Measurements from ENCODE around the gene RBM47.
"Not testable (repeated sequence)": the region's sequence is repeated elsewhere in the genome, so short reads cannot be mapped to it uniquely, and the experiment has no call there.

The RBM47 gene

GRCh38 chr4:40481977-40482376 is 147.7 kb downstream of the RBM47 start:
- DNase-seq: no peak

- DNase-seq: no peak
These were observed 149.4 kb downstream of the RBM47 start for GRCh38 chr4:40480291-40480690.

GRCh38 chr4:40479378-40479777 is 150.3 kb downstream of the RBM47 start:
- no peak for DNase-seq

- no peak for DNase-seq
These were observed 154.1 kb downstream of the RBM47 start for GRCh38 chr4:40475609-40476008.

- DNase-seq: no peak
These were observed 155.9 kb downstream of the RBM47 start for GRCh38 chr4:40473578-40474388.

GRCh38 chr4:40471923-40472322 is 157.7 kb downstream of the RBM47 start:
- no peak for DNase-seq

- no peak for DNase-seq
These were observed 162.9 kb downstream of the RBM47 start for GRCh38 chr4:40466789-40467188.

- no peak for DNase-seq
These were observed 167.3 kb downstream of the RBM47 start for GRCh38 chr4:40462326-40462725.

GRCh38 chr4:40461879-40462278 is 167.8 kb downstream of the RBM47 start:
- DNase-seq: no peak

GRCh38 chr4:40461062-40461461 is 168.6 kb downstream of the RBM47 start:
- DNase-seq: no peak

- DNase-seq: no peak
These were observed 171.0 kb downstream of the RBM47 start for GRCh38 chr4:40458683-40459082.

- DNase-seq: no peak
These were observed 171.6 kb downstream of the RBM47 start for GRCh38 chr4:40458109-40458508.

- DNase-seq: no peak
These were observed 174.2 kb downstream of the RBM47 start for GRCh38 chr4:40455340-40455902.

GRCh38 chr4:40454816-40455215 is 174.8 kb downstream of the RBM47 start:
- DNase-seq: no peak

GRCh38 chr4:40453912-40454311 is 175.8 kb downstream of the RBM47 start:
- DNase-seq: no peak

- DNase-seq: no peak
These were observed 180.8 kb downstream of the RBM47 start for GRCh38 chr4:40448875-40449274.

GRCh38 chr4:40446839-40447238 is 182.8 kb downstream of the RBM47 start:
- no peak for DNase-seq

GRCh38 chr4:40446261-40446750 is 183.4 kb downstream of the RBM47 start:
- not testable (repeated sequence) for DNase-seq

- no peak for DNase-seq
These were observed 184.0 kb downstream of the RBM47 start for GRCh38 chr4:40445671-40446070.

- DNase-seq: no peak
These were observed 188.2 kb downstream of the RBM47 start for GRCh38 chr4:40441430-40441829.

GRCh38 chr4:40439519-40439918 is 190.1 kb downstream of the RBM47 start:
- no peak for DNase-seq

GRCh38 chr4:40438384-40439026 is 191.2 kb downstream of the RBM47 start:
- DNase-seq: no peak

GRCh38 chr4:40437741-40438383 is 191.8 kb downstream of the RBM47 start:
- DNase-seq: no peak
